GM12873 (cell line): Measurements from ENCODE around the gene FUCA1.

ENCODE experiments used
- TF ChIP-seq, protein P1 (sequence below): IDR thresholded peaks from 2 replicates; pipeline ENCODE4 v1.5.1; 2012; ENCODE audit warnings: low read depth, mild to moderate bottlenecking, moderate library complexity, low read length, control low read depth; ENCODE audit not compliant: insufficient read depth; ENCODE audit errors: missing control alignments

The FUCA1 gene

DNA sequence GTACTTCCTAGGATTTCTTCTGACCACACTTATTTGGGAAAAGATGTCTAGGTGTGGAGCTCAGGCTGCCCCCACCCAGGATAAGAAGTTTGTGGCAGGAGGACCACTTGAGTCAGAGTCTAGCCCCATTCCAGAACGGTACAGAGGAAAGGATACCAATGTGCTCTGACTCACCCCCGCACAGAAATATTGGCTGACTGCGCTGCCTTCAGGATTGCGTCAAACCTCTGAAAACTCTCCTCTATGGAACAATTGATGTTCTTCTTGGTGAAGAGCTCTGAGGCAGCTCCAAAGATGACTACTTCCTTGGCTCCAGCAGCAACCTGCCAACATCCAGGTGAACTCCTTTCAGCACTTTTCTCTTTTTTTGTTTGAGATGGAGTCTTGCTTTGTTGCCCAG lies 54.1 kb downstream of the FUCA1 start:
- TF ChIP-seq, protein P1, sequence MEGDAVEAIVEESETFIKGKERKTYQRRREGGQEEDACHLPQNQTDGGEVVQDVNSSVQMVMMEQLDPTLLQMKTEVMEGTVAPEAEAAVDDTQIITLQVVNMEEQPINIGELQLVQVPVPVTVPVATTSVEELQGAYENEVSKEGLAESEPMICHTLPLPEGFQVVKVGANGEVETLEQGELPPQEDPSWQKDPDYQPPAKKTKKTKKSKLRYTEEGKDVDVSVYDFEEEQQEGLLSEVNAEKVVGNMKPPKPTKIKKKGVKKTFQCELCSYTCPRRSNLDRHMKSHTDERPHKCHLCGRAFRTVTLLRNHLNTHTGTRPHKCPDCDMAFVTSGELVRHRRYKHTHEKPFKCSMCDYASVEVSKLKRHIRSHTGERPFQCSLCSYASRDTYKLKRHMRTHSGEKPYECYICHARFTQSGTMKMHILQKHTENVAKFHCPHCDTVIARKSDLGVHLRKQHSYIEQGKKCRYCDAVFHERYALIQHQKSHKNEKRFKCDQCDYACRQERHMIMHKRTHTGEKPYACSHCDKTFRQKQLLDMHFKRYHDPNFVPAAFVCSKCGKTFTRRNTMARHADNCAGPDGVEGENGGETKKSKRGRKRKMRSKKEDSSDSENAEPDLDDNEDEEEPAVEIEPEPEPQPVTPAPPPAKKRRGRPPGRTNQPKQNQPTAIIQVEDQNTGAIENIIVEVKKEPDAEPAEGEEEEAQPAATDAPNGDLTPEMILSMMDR = no peak

DNA sequence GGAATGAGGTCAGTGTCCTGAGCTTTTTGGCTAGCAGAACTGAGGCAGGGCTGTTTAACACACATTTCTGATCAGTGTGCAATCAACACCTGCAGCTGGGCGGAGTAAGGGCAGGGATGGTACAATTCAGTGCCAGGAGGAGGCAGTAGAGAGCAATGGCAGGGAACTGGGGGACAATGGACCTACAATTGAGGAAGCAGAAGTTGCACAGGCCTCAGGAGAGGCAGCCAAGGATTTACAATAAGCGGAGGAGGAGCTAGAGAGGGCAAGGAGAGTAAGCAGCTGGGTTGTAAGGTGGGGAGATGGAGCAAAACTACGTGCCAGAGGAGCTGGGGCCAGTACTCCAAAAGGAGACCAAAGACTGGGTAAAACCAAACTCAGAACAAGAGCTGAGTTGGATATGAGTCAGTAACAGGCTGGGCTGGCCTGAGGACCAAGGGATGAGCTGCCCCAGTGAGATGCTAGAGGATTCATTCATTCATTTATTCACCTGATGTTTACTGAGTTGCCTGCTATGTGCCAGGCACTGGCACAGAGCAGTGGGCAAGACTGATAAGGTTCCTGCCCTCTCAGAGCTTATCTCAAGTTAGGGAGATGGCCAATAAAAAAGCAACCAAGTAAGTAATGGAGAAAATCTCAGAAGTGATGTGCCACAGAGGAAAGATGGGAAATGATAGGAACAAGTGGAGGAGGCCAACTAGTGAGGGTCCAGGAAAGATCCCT lies 57.1 kb downstream of the FUCA1 start:
- TF ChIP-seq, protein P1 = peak; percentile 96

DNA sequence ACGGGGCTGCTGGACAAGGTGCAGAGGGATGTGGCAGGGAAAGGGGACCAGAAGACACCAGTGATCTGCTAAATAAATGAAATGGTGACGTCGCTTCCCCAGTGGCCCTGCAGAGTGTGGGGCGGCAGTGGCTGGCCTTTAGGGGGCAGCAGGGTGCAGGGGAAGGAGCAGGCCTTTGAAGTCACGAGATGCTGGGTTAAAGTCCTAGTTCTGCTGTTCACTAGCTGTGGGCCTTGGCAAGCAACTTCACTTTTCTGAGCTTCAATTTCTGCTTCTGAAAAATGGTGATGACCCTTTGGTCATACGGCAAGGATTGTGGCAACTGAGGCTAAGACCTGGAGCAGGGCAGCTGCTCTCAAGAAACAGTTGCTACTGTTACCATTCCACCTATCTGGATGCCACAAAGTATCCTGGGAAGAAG lies 58.3 kb downstream of the FUCA1 start:
- TF ChIP-seq, protein P1 = peak; percentile 95

DNA sequence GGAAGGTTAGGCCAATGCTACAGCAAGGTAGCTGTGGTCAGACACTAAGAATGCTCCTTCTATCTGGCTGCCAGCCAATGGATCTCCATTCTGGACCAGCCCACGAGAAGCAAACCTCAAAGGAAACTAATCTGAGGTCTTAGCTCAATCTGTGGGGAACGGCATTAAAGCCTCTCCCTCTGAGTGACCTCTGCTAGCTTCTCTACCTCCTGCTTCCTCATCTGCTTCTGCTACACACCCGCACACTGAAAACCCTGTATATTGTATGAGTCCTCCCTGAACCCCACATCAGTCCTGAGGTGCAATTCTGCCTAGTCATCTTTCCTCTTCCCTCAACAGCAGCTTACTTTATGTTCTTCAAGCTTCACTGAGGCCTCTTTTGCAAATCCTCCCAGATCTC lies 60.6 kb downstream of the FUCA1 start:
- TF ChIP-seq, protein P1 = no peak

DNA sequence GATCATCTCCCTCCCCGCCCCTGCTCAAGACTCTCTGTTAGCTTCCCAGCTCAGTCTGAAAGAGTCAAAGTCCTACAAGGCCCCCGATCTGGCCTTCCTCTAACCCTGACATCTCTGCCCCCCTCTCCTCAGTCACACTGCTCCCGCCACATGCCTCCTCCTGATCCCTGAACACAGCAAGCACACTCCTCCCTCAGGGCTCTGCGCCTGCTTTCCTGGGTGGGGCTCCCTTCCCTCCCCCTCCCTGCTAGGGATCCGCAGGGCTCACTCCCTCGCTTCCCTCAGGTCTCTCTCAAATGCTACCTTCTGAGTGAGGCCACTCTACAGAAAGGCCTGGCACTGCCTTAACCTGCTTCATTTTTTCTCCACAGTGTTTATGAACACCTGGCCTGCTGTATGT lies 61.8 kb downstream of the FUCA1 start:
- TF ChIP-seq, protein P1 = no peak

DNA sequence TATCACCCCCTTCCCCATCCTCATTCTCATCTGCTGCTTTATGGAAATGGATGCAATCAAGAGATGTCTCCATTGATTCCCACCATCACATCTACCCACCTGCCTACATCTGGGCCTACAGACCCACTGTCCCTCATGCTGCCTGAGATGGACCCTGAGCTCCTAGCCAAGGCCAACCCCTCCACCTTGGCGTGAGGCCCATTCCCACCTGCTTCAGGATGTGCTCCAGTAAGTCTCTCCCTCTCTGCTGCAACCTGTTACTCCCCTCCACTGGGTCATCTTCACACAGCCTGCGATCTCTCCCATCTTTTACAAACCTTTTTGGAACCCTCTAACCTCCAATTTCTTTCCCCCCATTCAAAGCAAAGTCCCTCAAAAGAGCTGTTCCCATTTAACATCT lies 63.1 kb downstream of the FUCA1 start:
- TF ChIP-seq, protein P1 = no peak

DNA sequence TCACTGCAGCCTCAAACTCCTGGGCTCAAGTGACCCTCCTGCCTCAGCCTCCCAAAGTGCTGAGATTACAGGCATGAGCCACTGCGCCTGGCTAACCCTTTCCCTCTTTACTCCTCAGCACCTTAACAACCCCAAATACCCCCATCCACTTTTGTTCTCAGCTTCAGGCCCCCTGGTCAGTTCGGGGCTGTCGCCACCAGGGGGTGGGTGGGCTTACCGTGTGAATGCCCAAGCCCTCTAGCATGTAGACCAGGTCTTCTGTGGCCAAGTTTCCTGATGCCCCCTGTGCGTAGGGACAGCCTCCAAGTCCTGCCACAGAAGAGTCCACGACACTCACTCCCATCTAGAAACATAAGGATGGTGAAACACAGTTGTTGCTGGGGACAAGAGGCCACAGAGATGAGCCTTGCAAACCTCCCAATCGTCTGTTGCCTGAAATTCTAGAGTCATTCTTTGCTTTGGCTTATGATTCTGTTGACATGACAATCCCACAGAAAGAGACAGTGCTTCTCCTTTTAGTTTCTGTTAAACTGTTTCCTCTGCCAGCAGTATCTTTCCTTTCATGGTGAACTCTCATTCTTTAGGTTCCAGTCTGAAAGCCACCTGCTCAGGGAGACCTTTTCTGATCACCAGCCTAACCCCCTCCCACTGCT lies 63.8 kb downstream of the FUCA1 start:
- TF ChIP-seq, protein P1 = peak; percentile 49
